OCI-LY3 (cell line): ENCODE results near the gene BARX2.
A peak's percentile ranks its signal among the peaks of the same experiment; 100 is the strongest.

ENCODE experiments used
- H2AFZ ChIP-seq: fragments of 200-600, 300-600 bp; shearing (Covaris generic); 2 replicates; pipeline ENCODE4 v1.6.0; 2014; ENCODE audit warnings: antibody characterized with exemption, low read depth, low read length
- H3K27ac ChIP-seq: fragments of 200-600, 300-600 bp; sonication (generic); 2 replicates; pipeline ENCODE4 v1.5.1; 2014; ENCODE audit warnings: mild to moderate bottlenecking, low read length, moderate library complexity, mixed read lengths
- H3K27me3 ChIP-seq: fragments of 200-600, 300-600 bp; sonication (generic); 2 replicates; pipeline ENCODE4 v1.6.1; 2014; ENCODE audit warnings: low read depth, low read length, mixed read lengths
- H3K36me3 ChIP-seq: fragments of 200-600, 300-600 bp; sonication (generic); replicated peaks from 2 replicates; pipeline ENCODE3; 2014; ENCODE audit warnings: low read depth, low read length, mixed read lengths
- H3K4me1 ChIP-seq: fragments of 300-600, 200-600 bp; sonication (generic); 2 replicates; pipeline ENCODE4 v1.6.1; 2014; ENCODE audit warnings: low read length, mixed read lengths
- H3K4me2 ChIP-seq: fragments of 200-600, 300-600 bp; sonication (generic); 2 replicates; pipeline ENCODE4 v1.6.1; 2014; ENCODE audit warnings: low read length, mixed read lengths
- H3K4me3 ChIP-seq: fragments of 300-600, 200-600 bp; sonication (generic); 2 replicates; pipeline ENCODE4 v1.5.1; 2014; ENCODE audit warnings: antibody characterized with exemption, mild to moderate bottlenecking, low read length, moderate library complexity
- H3K79me2 ChIP-seq: fragments of 300-600, 200-600 bp; shearing (Covaris generic); 2 replicates; pipeline ENCODE4 v1.6.1; 2014; ENCODE audit warnings: mild to moderate bottlenecking, low read length, mixed read lengths
- H3K9ac ChIP-seq: fragments of 300-600, 200-600 bp; shearing (Covaris generic); 2 replicates; pipeline ENCODE4 v1.6.0; 2014; ENCODE audit warnings: mild to moderate bottlenecking, low read length, moderate library complexity
- H3K9me3 ChIP-seq: fragments of 200-600, 300-600 bp; shearing (Covaris generic); 2 replicates; pipeline ENCODE4 v1.6.1; 2014; ENCODE audit warnings: low read length, mixed read lengths; ENCODE audit not compliant: insufficient read depth
- H4K20me1 ChIP-seq: fragments of 200-600, 300-600 bp; sonication (generic); 2 replicates; pipeline ENCODE4 v1.6.1; 2016; ENCODE audit warnings: low read length, mixed read lengths; ENCODE audit not compliant: insufficient read depth
- EZH2phosphoT487 ChIP-seq: fragments of 200-600 bp; shearing (Covaris generic); IDR thresholded peaks from 2 replicates; pipeline ENCODE4 v1.6.1; 2018; ENCODE audit warnings: antibody characterized with exemption, mixed run types, low read depth
- TF ChIP-seq, protein P1 (sequence below): fragments of 200-600, 300-600 bp; sonication (generic); IDR thresholded peaks from 2 replicates; pipeline ENCODE4 v1.5.1; 2014; ENCODE audit warnings: antibody characterized with exemption, low read length, low read depth

Gene BARX2

DNA sequence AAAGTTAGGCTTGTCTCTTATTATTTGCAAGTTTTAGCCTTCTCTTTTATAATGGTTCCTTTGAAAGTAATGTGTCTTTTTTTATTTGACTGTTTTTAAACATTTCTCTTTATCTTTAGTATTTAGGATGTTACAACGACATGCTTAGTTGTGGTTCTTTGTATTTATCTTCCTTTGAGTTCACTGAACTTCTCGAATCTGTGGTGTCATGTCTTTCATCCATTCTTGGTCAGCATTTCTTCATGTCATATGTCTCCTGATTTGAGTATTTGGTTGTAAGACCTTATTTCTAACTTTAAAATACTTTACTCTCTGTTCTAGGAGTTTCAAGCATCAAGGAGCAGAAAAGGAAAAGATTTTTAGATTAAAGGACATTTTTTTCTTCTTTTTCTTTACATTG lies 15.9 kb upstream of the BARX2 start:
- no peak overlapping the region for H3K27ac ChIP-seq
- peaks cover 25% of the 10 kb centered on the region for H3K27me3 ChIP-seq
- no peaks in the 10 kb centered on the region for H3K79me2 ChIP-seq

DNA sequence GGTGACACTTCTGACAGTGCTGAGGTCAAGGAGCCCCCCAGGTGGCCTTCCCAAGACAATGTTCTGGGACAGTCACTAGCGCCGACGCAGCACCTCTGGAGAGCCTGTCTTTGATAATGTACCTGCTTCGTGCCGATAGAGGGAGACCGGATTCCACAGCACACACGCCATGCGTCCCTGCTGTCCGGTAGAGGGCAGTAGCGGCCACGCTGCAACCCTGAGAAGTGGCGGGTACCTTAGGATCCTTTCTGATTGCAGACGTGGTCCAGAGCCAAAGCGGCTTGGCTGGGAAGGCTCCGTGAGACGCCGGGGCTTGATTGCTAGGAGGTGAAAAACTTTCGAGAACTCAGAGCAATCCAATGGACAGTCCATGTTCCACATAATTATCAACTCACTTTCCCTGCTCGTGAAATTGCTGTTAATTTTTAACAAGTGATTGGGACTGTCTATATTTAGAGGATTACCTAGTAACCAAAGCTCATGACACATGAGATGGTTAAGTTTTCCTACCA lies 11.4 kb upstream of the BARX2 start:
- no peaks in the 10 kb centered on the region for H3K36me3 ChIP-seq
- H3K79me2 ChIP-seq = no peaks in the 10 kb centered on the region
- H3K27ac ChIP-seq = no peak overlapping the region
- H4K20me1 ChIP-seq = no peaks in the 10 kb centered on the region
- peaks cover 47% of the 10 kb centered on the region for H3K27me3 ChIP-seq
- peak overlapping the region; percentile 81 for H3K4me2 ChIP-seq
- H3K4me1 ChIP-seq = peaks cover 8% of the 10 kb centered on the region; the same call in 1 of the 2 replicates
- peak overlapping the region; percentile 66 for H3K4me3 ChIP-seq
- no peaks in the 10 kb centered on the region for H3K9me3 ChIP-seq
- TF ChIP-seq EZH2phosphoT487 = no peak
- TF ChIP-seq, protein P1, sequence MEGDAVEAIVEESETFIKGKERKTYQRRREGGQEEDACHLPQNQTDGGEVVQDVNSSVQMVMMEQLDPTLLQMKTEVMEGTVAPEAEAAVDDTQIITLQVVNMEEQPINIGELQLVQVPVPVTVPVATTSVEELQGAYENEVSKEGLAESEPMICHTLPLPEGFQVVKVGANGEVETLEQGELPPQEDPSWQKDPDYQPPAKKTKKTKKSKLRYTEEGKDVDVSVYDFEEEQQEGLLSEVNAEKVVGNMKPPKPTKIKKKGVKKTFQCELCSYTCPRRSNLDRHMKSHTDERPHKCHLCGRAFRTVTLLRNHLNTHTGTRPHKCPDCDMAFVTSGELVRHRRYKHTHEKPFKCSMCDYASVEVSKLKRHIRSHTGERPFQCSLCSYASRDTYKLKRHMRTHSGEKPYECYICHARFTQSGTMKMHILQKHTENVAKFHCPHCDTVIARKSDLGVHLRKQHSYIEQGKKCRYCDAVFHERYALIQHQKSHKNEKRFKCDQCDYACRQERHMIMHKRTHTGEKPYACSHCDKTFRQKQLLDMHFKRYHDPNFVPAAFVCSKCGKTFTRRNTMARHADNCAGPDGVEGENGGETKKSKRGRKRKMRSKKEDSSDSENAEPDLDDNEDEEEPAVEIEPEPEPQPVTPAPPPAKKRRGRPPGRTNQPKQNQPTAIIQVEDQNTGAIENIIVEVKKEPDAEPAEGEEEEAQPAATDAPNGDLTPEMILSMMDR = peak; percentile 100
- H3K9ac ChIP-seq = peak overlapping the region; percentile 9; the same call in 1 of the 2 replicates
- peak overlapping the region; percentile 70 for H2AFZ ChIP-seq

More for the DNA sequence above, 15.9 kb upstream of the BARX2 start:
- Histone ChIP-seq H3K4me1 (peaks cover 8% of the 10 kb centered on the region; the same call in 1 of the 2 replicates), H4K20me1 (no peaks in the 10 kb centered on the region), H3K9ac (no peak overlapping the region), H2AFZ (no peak overlapping the region), H3K36me3 (no peaks in the 10 kb centered on the region), H3K4me2 (no peak overlapping the region), H3K4me3 (no peak overlapping the region), H3K9me3 (no peaks in the 10 kb centered on the region)
- TF ChIP-seq, protein P1 = no peak
- no peak for TF ChIP-seq EZH2phosphoT487

DNA sequence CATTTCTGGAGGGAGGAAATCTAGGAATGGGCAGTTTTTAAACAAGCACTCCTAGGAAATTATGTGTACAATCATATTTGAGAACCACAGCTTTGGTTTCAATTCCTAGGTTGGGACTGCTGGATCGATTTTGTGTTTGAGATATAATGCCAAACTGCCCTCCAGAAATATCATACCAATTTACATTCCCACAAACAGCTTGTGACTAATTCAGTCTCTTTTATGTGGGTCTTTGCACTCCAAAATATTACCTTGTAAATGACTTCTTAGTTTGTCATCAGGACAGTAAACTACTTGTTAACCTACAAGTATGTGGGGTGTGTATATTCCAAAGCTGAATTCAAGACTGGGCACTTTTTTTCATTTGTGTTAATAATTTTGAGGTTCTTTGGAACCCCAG lies 9.8 kb upstream of the BARX2 start:
- Histone ChIP-seq H4K20me1 (no peaks in the 10 kb centered on the region), H3K4me2 (no peak overlapping the region), H3K4me1 (peaks cover 8% of the 10 kb centered on the region; the same call in 1 of the 2 replicates), H3K27me3 (peaks cover 50% of the 10 kb centered on the region), H2AFZ (no peak overlapping the region), H3K27ac (no peak overlapping the region), H3K9ac (no peak overlapping the region), H3K9me3 (no peaks in the 10 kb centered on the region), H3K79me2 (no peaks in the 10 kb centered on the region), H3K4me3 (no peak overlapping the region), H3K36me3 (no peaks in the 10 kb centered on the region)
- TF ChIP-seq EZH2phosphoT487 = no peak
- TF ChIP-seq, protein P1 = no peak

DNA sequence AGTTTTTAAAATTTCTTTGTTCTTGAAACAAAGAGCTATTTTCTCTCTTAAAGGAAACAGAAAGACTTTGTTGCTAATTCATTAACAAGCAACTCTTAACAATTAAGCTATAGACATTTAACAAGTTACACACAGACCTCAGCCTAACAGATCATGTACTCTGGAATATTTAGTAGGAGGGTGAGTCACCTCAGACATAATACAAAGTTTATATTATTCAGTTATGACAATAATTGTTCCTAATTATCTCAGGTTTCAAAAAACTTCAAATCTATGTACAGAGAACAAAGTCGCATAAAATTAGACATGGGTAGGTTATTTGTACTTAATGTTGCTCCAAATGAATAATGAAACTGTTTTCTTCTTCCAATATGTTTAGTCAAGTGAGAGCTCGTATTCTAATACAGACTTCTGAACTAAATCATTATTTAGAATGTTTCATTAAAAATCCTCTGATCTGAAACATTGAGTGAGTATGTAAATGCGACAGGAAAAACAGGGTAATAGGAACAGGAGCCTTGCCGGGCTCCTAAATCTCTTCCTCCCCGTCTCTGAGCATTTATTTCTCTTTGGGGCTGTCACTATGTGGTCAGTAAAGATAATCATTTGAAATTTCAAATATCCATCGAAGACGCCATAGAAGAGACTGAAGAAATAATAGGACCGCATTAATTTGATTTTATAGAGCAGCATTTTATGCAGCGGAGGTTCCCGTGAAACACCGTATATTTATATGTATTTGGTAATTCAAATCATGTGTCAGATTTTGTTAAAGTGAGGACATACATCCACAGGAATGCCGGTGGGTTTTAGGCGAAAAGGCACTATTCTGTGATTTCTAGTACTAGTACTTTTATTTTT lies 8.7 kb upstream of the BARX2 start:
- Histone ChIP-seq H3K27ac (no peak overlapping the region), H4K20me1 (no peaks in the 10 kb centered on the region), H3K27me3 (peaks cover 44% of the 10 kb centered on the region), H3K9me3 (no peaks in the 10 kb centered on the region), H3K36me3 (no peaks in the 10 kb centered on the region), H3K4me2 (no peak overlapping the region), H3K4me3 (no peak overlapping the region), H2AFZ (no peak overlapping the region), H3K79me2 (no peaks in the 10 kb centered on the region), H3K9ac (no peak overlapping the region), H3K4me1 (peaks cover 8% of the 10 kb centered on the region; the same call in 1 of the 2 replicates)
- TF ChIP-seq, protein P1 = no peak
- no peak for TF ChIP-seq EZH2phosphoT487
